OCI-LY7 (cell line): ENCODE results near the gene GK2.

Source experiments
- CTCF ChIP-seq: fragments of 200-600 bp; sonication (generic); conservative IDR thresholded peaks from 2 replicates; pipeline ENCODE4 v1.5.1; 2014; ENCODE audit warnings: mild to moderate bottlenecking, antibody characterized with exemption, low read length, moderate library complexity, mixed read lengths
- EZH2phosphoT487 ChIP-seq: fragments of 200-600 bp; sonication (generic); IDR thresholded peaks from 2 replicates; pipeline ENCODE4 v1.6.1; 2018; ENCODE audit warnings: low read depth, borderline replicate concordance, mild to moderate bottlenecking, mixed run types, antibody characterized with exemption, low read length, moderate library complexity, mixed read lengths

DNA sequence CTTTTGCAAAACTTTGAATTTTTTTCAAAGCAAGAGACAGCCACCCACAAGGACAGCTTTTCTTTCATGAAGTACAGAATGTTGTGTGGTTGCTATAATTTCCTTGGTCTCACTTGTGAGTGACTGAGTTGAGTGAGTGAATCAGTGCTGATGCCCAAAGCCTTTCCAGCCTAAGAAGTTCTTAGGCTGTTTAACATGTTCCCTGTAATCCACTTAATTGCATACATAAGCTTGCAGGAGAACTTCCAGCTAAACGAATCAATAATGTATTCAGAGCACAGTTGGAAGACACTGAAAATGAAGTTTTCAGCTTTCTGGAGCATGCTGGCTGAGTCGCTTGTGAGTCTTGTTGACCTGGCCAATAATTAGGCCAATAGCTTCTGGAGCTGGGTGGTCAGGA lies 42.0 kb upstream of the GK2 start:
- TF ChIP-seq CTCF (no peak), EZH2phosphoT487 (no peak)
